HEK293 (cell line): ENCODE measurements around the gene CDK2AP2.

Experiments used
- CTCF ChIA-PET: fragments of 350-600 bp; formaldehyde crosslinking; extraction: SDS; loops from one replicate; lab custom pipeline; 2021; ENCODE audit warnings: antibody characterized with exemption; lab: Yijun Ruan, JAX
- POLR2A ChIA-PET: fragments of 300-600 bp; formaldehyde crosslinking; extraction: SDS; loops from one replicate; lab custom pipeline; 2020; ENCODE audit warnings: antibody characterized with exemption, inconsistent platforms; lab: Yijun Ruan, JAX
- H3K27ac ChIP-seq: fragments of 200-500 bp; sonication (Bioruptor generic); 2 replicates; pipeline ENCODE4 v1.5.1; 2014; ENCODE audit warnings: low read depth, low read length, control low read depth, inconsistent platforms; ENCODE audit errors: extremely low read depth
- H3K36me3 ChIP-seq, 2 experiments: fragments of 200-500 bp in 1 of 2; sonication (Bioruptor generic) in 1 of 2; 1 replicate in 1 of 2; 2 replicates in 1 of 2; pipeline ENCODE4 v1.5.1; 2014 to 2017; ENCODE audit warnings: inconsistent platforms in 2 of 2, low read length in 2 of 2; ENCODE audit not compliant: control insufficient read depth in 2 of 2, insufficient read depth in 1 of 2
- H3K4me1 ChIP-seq: fragments of 200-500 bp; sonication (Bioruptor generic); 2 replicates; pipeline ENCODE4 v1.5.1; 2014; ENCODE audit warnings: mild to moderate bottlenecking, low read length, inconsistent platforms; ENCODE audit not compliant: control insufficient read depth, insufficient read depth
- H3K4me3 ChIP-seq: 2 replicates; pipeline ENCODE4 v1.5.1; 2011; ENCODE audit warnings: low read depth, mild to moderate bottlenecking, control low read depth, low read length, moderate library complexity
- H3K9me3 ChIP-seq: fragments of 200-500 bp; sonication (Bioruptor generic); 2 replicates; pipeline ENCODE4 v1.5.1; 2014; ENCODE audit warnings: low read depth, low read length, inconsistent platforms; ENCODE audit not compliant: control insufficient read depth, insufficient read depth
- PRDM6 ChIP-seq: fragments of 450-650 bp; formaldehyde crosslinking; IDR thresholded peaks from 2 replicates; pipeline ENCODE4 v1.5.1; 2017; ENCODE audit warnings: missing biosample characterization, missing genetic modification characterization
- REST ChIP-seq: fragments of 450-650 bp; formaldehyde crosslinking; IDR thresholded peaks from 2 replicates; pipeline ENCODE4 v1.5.1; 2016; ENCODE audit warnings: missing biosample characterization, missing genetic modification characterization
- SETDB1 ChIP-seq: IDR thresholded peaks from one replicate; pipeline ENCODE4 v1.6.1; 2017; ENCODE audit warnings: mild to moderate bottlenecking, low read length, moderate library complexity, mixed read lengths; ENCODE audit not compliant: insufficient read length
- SP2 ChIP-seq: fragments of 450-650 bp; formaldehyde crosslinking; IDR thresholded peaks from 2 replicates; pipeline ENCODE4 v1.5.1; 2016; ENCODE audit warnings: missing biosample characterization, missing genetic modification characterization
- ZNF19 ChIP-seq: fragments of 450-650 bp; formaldehyde crosslinking; IDR thresholded peaks from 2 replicates; pipeline ENCODE4; 2016; ENCODE audit warnings: missing biosample characterization, missing genetic modification characterization, low read depth
- ZNF211 ChIP-seq: fragments of 450-650 bp; formaldehyde crosslinking; IDR thresholded peaks from 2 replicates; pipeline ENCODE4 v1.5.1; 2016; ENCODE audit warnings: low read depth, missing biosample characterization, missing genetic modification characterization
- ZNF24 ChIP-seq: fragments of 450-650 bp; formaldehyde crosslinking; IDR thresholded peaks from 2 replicates; pipeline ENCODE4 v1.5.1; 2016; ENCODE audit warnings: missing biosample characterization, missing genetic modification characterization
- ZNF423 ChIP-seq: fragments of 450-650 bp; formaldehyde crosslinking; IDR thresholded peaks from 2 replicates; pipeline ENCODE4 v1.5.1; 2016; ENCODE audit warnings: missing biosample characterization, missing genetic modification characterization
- ZNF433 ChIP-seq: fragments of 450-650 bp; formaldehyde crosslinking; IDR thresholded peaks from 2 replicates; pipeline ENCODE4 v1.5.1; 2016; ENCODE audit warnings: missing biosample characterization, missing genetic modification characterization, low read depth
- ZNF513 ChIP-seq: fragments of 450-650 bp; IDR thresholded peaks from 2 replicates; pipeline ENCODE4 v1.5.1; 2018; ENCODE audit warnings: missing biosample characterization, missing genetic modification characterization
- ZNF561 ChIP-seq: fragments of 450-650 bp; IDR thresholded peaks from 2 replicates; pipeline ENCODE4 v1.5.1; 2018; ENCODE audit warnings: missing biosample characterization, missing genetic modification characterization, borderline replicate concordance
- ZNF624 ChIP-seq: fragments of 450-650 bp; formaldehyde crosslinking; IDR thresholded peaks from 2 replicates; pipeline ENCODE4 v1.5.1; 2017; ENCODE audit warnings: missing biosample characterization, missing genetic modification characterization
- ZNF654 ChIP-seq: fragments of 450-650 bp; formaldehyde crosslinking; IDR thresholded peaks from 2 replicates; pipeline ENCODE4 v1.5.1; 2016; ENCODE audit warnings: low read depth, missing biosample characterization, missing genetic modification characterization
- ZSCAN18 ChIP-seq: fragments of 450-650 bp; formaldehyde crosslinking; IDR thresholded peaks from 2 replicates; pipeline ENCODE4 v1.5.1; 2016; ENCODE audit warnings: missing biosample characterization, missing genetic modification characterization
- ZSCAN23 ChIP-seq: fragments of 450-650 bp; formaldehyde crosslinking; IDR thresholded peaks from 2 replicates; pipeline ENCODE4 v1.5.1; 2016; ENCODE audit warnings: missing biosample characterization, missing genetic modification characterization
- TF ChIP-seq, protein P1 (sequence below): fragments of 450-650 bp; formaldehyde crosslinking; IDR thresholded peaks from 2 replicates; pipeline ENCODE4 v1.5.1; 2016; ENCODE audit warnings: missing biosample characterization, missing genetic modification characterization
- TF ChIP-seq, protein P2 (sequence below): fragments of 450-650 bp; formaldehyde crosslinking; IDR thresholded peaks from 2 replicates; pipeline ENCODE4 v1.5.1; 2016; ENCODE audit warnings: missing biosample characterization, missing genetic modification characterization, borderline replicate concordance
- TF ChIP-seq, protein P3 (sequence below): fragments of 450-650 bp; formaldehyde crosslinking; IDR thresholded peaks from 2 replicates; pipeline ENCODE4; 2016; ENCODE audit warnings: missing biosample characterization, missing genetic modification characterization

The CDK2AP2 gene

DNA sequence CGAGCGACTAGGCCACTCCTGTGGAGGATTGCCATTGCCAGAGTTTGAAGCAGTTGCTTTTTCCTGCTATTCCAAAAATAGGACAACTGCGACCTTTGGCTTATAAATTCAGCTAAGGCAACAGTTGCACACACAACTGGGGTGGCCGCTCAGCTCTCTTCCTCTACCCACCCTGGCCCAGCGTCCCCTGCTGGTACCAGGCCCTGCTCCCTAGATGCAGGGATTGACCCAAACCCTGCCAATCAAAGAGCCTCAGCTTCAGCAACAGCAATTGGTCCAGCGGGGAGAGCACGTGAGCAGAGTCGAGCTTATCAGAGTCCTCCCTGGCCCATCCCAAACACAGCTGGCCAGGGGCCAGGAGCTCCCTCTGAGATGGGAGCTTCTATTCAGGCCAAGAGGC, 37.3 kb upstream of the CDK2AP2 start:
- TF ChIP-seq ZNF19 (tag by site-specific recombination) (no peak), REST (no peak), PRDM6 (no peak), SETDB1 (no peak), ZNF24 (no peak), SP2 (tag by site-specific recombination) (no peak), ZNF561 (tag by site-specific recombination) (no peak), ZNF433 (no peak), ZSCAN23 (tag by site-specific recombination) (no peak), ZNF423 (tag by site-specific recombination) (no peak), ZSCAN18 (tag by site-specific recombination) (no peak), ZNF513 (no peak), ZNF211 (tag by site-specific recombination) (no peak), ZNF624 (no peak), ZNF654 (tag by site-specific recombination) (no peak)
- TF ChIP-seq, protein P1, sequence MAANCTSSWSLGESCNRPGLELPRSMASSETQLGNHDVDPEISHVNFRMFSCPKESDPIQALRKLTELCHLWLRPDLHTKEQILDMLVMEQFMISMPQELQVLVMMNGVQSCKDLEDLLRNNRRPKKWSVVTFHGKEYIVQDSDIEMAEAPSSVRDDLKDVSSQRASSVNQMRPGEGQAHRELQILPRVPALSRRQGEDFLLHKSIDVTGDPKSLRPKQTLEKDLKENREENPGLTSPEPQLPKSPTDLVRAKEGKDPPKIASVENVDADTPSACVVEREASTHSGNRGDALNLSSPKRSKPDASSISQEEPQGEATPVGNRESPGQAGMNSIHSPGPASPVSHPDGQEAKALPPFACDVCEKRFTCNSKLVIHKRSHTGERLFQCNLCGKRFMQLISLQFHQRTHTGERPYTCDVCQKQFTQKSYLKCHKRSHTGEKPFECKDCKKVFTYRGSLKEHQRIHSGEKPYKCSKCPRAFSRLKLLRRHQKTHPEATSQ, result no peak
- TF ChIP-seq, protein P2, sequence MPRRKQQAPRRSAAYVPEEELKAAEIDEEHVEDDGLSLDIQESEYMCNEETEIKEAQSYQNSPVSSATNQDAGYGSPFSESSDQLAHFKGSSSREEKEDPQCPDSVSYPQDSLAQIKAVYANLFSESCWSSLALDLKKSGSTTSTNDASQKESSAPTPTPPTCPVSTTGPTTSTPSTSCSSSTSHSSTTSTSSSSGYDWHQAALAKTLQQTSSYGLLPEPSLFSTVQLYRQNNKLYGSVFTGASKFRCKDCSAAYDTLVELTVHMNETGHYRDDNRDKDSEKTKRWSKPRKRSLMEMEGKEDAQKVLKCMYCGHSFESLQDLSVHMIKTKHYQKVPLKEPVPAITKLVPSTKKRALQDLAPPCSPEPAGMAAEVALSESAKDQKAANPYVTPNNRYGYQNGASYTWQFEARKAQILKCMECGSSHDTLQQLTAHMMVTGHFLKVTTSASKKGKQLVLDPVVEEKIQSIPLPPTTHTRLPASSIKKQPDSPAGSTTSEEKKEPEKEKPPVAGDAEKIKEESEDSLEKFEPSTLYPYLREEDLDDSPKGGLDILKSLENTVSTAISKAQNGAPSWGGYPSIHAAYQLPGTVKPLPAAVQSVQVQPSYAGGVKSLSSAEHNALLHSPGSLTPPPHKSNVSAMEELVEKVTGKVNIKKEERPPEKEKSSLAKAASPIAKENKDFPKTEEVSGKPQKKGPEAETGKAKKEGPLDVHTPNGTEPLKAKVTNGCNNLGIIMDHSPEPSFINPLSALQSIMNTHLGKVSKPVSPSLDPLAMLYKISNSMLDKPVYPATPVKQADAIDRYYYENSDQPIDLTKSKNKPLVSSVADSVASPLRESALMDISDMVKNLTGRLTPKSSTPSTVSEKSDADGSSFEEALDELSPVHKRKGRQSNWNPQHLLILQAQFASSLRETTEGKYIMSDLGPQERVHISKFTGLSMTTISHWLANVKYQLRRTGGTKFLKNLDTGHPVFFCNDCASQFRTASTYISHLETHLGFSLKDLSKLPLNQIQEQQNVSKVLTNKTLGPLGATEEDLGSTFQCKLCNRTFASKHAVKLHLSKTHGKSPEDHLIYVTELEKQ, result no peak
- TF ChIP-seq, protein P3, sequence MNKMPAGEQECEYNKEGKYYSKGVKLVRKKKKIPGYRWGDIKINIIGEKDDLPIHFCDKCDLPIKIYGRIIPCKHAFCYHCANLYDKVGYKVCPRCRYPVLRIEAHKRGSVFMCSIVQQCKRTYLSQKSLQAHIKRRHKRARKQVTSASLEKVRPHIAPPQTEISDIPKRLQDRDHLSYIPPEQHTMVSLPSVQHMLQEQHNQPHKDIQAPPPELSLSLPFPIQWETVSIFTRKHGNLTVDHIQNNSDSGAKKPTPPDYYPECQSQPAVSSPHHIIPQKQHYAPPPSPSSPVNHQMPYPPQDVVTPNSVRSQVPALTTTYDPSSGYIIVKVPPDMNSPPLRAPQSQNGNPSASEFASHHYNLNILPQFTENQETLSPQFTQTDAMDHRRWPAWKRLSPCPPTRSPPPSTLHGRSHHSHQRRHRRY (tag by site-specific recombination), result no peak
- TF ChIP-seq, all 188 proteins: peak for 0
- Histone ChIP-seq H3K36me3 (no peaks in the 10 kb centered on the region), H3K9me3 (no peaks in the 10 kb centered on the region), H3K4me3 (no peak overlapping the region), H3K27ac (no peak overlapping the region), H3K4me1 (no peaks in the 10 kb centered on the region)
- POLR2A ChIA-PET, result interaction anchor here (0.9 kb wide), 1 partner anchor 9 kb away, joined by 3 read pairs; no protein-coding TSS in a partner anchor
- CTCF ChIA-PET, result interaction anchor here (0.8 to 2.2 kb wide), 3 partner anchors 16 to 39 kb away, joined by 3 to 6 read pairs (median 6); no protein-coding TSS in a partner anchor
